Measurements from ENCODE around the gene SUFU. TPM values are rescaled to one million over a fixed set of nuclear protein-coding genes. Genes with fewer than 3 reads are reported as not detected.

SUFU gene
- total and polyA plus RNA-seq, 2 of the 13 experiments (the other 11 are each of a cell fraction or from before 2014, with no cell fraction given) = 2.9 to 5.5 TPM

DNA sequence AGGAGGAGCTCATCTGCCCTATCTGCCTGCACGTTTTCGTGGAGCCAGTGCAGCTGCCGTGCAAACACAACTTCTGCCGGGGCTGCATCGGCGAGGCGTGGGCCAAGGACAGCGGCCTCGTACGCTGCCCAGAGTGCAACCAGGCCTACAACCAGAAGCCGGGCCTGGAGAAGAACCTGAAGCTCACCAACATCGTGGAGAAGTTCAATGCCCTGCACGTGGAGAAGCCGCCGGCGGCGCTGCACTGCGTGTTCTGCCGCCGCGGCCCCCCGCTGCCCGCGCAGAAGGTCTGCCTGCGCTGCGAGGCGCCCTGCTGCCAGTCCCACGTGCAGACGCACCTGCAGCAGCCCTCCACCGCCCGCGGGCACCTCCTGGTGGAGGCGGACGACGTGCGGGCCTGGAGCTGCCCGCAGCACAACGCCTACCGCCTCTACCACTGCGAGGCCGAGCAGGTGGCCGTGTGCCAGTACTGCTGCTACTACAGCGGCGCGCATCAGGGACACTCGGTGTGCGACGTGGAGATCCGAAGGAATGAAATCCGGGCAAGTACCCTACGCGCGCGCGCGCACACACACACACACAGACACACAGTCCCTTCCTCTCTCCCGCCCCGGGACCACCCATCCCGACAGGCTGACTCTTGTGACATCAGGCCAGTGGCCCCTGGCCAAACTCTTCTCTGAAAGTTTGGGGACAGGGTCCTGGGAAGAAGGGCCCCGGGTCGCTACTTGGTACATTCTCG lies 141.0 kb downstream of the SUFU start:
- WGBS (ENCODE audit: low lambda C conversion rate) = 2% methylated on average over 9 of the region's 62 CpGs
- DNase-seq (ENCODE audit: low spot score) = peak; percentile 70
- ChIA-PET POLR2A (interaction anchor here (0.7 to 4.1 kb wide), 15 partner anchors 10 to 492 kb away, joined by 3 to 86 read pairs (median 10); partner anchors contain the start of genes ACTR1A, ARL3 and SFXN2), CTCF (ENCODE audit: low intra/inter-chr PET ratio, low total read pairs) (interaction anchor here (1.5 to 2.1 kb wide), 4 partner anchors 30 to 141 kb away, joined by 5 to 7 read pairs (median 5); partner anchors contain the start of gene SUFU)
- Histone ChIP-seq H3K9ac (ENCODE audit: insufficient read depth, low read depth, low read length) (peak overlapping the region; percentile 90), H3K36me3 (replicated peaks in 1 of 2; ENCODE audit: control insufficient read depth in 1 of 2, insufficient read depth in 2 of 2, low read length in 2 of 2) (peaks cover 14 to 22% of the 10 kb centered on the region in 2 experiments; a peak in 4 of 5 replicates), H3K4me1 (ENCODE audit: insufficient read depth, low read length) (peaks cover 41% of the 10 kb centered on the region), H3K27me3 (ENCODE audit: control insufficient read depth in 1 of 2, insufficient read depth in 2 of 2, low read length in 2 of 2) (no peaks in the 10 kb centered on the region; a peak in 1 of 5 replicates), H3K4me2 (ENCODE audit: low read depth, low read length) (peak overlapping the region; percentile 90), H3K27ac (ENCODE audit: extremely low read length, insufficient read depth, low read length) (peak overlapping the region; percentile 95), H3K4me3 (replicated peaks in 1 of 3; ENCODE audit: insufficient read depth in 1 of 3, low read depth in 2 of 3, low read length in 3 of 3) (peak overlapping the region; percentile 69 to 85 (median 82)), H3K79me2 (ENCODE audit: insufficient read depth, low read length) (peaks cover 56% of the 10 kb centered on the region), H4K20me1 (ENCODE audit: insufficient read depth, low read length) (peaks cover 43% of the 10 kb centered on the region), H3K9me3 (ENCODE audit: low read length) (no peaks in the 10 kb centered on the region), H2AFZ (ENCODE audit: low read length) (no peak overlapping the region)
- in situ Hi-C loops (cut with HindIII; ENCODE audit: extremely low pct_ligation_motif_present, low pct_unique_long_range_greater_than_20kb) (no loop called here), intact Hi-C loops (cut with micrococcal nuclease; ENCODE audit: unreplicated experiment) (loop anchor here (5.0 kb wide), 1 partner anchor 143 kb away; the partner anchor contains the start of genes ACTR1A and SUFU)
- BruUV-seq (replicated peaks) = no TSS peak
- no peak for FAIRE-seq
- peak; percentile 68 for ATAC-seq
- no peak for TF ChIP-seq ZNF33A (CRISPR knock-in tag; IDR thresholded peaks at IDR 0.05; ENCODE audit: borderline replicate concordance)
- TF ChIP-seq ZNF530 (CRISPR knock-in tag; IDR thresholded peaks at IDR 0.05; ENCODE audit: low read depth) = peak; percentile 72; the same call in 1 of the 2 replicates
- 0 out of 2 replicates have a peak, but pooled peaks have one; percentile 25 for TF ChIP-seq MAFG (CRISPR knock-in tag; IDR thresholded peaks at IDR 0.05)
- TF ChIP-seq TFDP2 (CRISPR knock-in tag; IDR thresholded peaks at IDR 0.05) = peak; percentile 83
- TF ChIP-seq ZNF615 (CRISPR knock-in tag; IDR thresholded peaks at IDR 0.05; ENCODE audit: borderline replicate concordance) = peak; percentile 7; the same call in 1 of the 2 replicates
- no peak for TF ChIP-seq ZNF282 (IDR thresholded peaks at IDR 0.05; ENCODE audit: partially characterized antibody)
- no peak for TF ChIP-seq SMARCC2 (IDR thresholded peaks at IDR 0.05)
- no peak for TF ChIP-seq PRPF4 (IDR thresholded peaks at IDR 0.05; ENCODE audit: low read depth, low read length, poor library complexity, severe bottlenecking)
- no peak for TF ChIP-seq JDP2 (CRISPR knock-in tag; IDR thresholded peaks at IDR 0.05; ENCODE audit: borderline replicate concordance)
- TF ChIP-seq, protein P1, sequence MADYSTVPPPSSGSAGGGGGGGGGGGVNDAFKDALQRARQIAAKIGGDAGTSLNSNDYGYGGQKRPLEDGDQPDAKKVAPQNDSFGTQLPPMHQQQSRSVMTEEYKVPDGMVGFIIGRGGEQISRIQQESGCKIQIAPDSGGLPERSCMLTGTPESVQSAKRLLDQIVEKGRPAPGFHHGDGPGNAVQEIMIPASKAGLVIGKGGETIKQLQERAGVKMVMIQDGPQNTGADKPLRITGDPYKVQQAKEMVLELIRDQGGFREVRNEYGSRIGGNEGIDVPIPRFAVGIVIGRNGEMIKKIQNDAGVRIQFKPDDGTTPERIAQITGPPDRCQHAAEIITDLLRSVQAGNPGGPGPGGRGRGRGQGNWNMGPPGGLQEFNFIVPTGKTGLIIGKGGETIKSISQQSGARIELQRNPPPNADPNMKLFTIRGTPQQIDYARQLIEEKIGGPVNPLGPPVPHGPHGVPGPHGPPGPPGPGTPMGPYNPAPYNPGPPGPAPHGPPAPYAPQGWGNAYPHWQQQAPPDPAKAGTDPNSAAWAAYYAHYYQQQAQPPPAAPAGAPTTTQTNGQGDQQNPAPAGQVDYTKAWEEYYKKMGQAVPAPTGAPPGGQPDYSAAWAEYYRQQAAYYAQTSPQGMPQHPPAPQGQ (CRISPR knock-in tag; IDR thresholded peaks at IDR 0.05; ENCODE audit: borderline replicate concordance) = peak; percentile 96; the same call in 1 of the 2 replicates
- TF ChIP-seq FOXO4 (CRISPR knock-in tag; conservative IDR thresholded peaks at IDR 0.05) = 0 out of 2 replicates have a peak, but pooled peaks have one; percentile 61
- no peak for TF ChIP-seq SYNCRIP (IDR thresholded peaks at IDR 0.05; ENCODE audit: insufficient read depth, low read depth, low read length)
- no peak; the same call in 1 of the 2 replicates for TF ChIP-seq ZNF205 (CRISPR knock-in tag; IDR thresholded peaks at IDR 0.05)
- peak; percentile 93 for TF ChIP-seq FOXC1 (CRISPR knock-in tag; IDR thresholded peaks at IDR 0.05; ENCODE audit: borderline replicate concordance)
- TF ChIP-seq, protein P2, sequence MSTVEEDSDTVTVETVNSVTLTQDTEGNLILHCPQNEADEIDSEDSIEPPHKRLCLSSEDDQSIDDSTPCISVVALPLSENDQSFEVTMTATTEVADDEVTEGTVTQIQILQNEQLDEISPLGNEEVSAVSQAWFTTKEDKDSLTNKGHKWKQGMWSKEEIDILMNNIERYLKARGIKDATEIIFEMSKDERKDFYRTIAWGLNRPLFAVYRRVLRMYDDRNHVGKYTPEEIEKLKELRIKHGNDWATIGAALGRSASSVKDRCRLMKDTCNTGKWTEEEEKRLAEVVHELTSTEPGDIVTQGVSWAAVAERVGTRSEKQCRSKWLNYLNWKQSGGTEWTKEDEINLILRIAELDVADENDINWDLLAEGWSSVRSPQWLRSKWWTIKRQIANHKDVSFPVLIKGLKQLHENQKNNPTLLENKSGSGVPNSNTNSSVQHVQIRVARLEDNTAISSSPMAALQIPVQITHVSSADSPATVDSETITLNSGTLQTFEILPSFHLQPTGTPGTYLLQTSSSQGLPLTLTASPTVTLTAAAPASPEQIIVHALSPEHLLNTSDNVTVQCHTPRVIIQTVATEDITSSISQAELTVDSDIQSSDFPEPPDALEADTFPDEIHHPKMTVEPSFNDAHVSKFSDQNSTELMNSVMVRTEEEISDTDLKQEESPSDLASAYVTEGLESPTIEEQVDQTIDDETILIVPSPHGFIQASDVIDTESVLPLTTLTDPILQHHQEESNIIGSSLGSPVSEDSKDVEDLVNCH (CRISPR knock-in tag; IDR thresholded peaks at IDR 0.05) = no peak; the same call in 1 of the 2 replicates

Measured in HepG2 (cell line).